DMS 273 treated with DMSO at 0.1 percent for 48 hours (cell line): Measurements from ENCODE around the gene PERCC1.
"Not testable (repeated sequence)": the region's sequence is repeated elsewhere in the genome, so short reads cannot be mapped to it uniquely, and the experiment has no call there.

Source experiments
- DNase-seq: peaks from one replicate; lab custom pipeline; 2025; lab: John Stamatoyannopoulos, UW

The PERCC1 gene

DNA sequence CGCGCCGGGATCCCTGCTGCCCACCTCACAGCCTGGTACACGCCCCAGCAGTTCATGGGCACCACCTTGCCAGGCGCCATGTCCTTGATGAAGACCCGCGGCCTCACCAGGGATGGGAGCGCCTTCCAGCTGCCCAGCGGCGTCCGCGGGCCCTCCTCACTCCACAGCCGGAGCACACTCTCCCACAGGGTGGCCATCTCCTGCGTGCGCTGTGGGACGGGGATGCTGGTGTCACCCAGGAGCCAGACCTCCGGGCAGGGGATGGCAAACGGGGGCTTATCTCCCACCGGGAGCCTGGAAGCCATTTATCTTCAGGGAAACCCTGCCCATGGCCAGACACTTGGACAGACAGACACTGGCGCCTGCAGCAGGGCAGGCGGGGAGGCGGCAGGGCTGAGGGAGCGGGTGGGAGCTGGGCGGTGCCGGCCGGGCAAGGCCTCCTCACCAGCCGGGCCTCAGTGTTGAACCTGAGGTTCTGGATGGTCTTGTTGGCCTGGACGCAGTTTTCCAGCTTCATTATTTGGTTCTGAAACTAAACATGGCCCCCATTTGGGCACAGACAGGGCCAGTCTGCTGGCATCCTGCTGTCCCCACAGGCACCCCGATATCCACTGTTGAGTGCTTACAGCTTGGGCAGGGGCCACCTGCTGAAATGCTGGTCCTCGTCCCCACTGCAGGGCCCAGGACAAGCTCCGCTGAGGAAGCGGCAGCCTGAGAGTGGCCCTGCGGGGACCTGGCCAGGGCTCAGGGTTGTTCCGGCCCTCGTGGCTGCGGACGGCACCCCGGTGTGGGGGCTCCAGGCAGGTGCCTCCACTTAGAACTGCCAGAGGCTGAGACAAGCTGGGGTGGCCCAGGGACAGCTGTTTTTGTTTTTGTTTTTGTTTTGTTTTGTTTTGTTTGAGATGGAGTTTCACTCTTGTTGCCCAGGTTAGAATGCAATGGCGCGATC lies 4.0 kb downstream of the PERCC1 start:
- no peak for DNase-seq

DNA sequence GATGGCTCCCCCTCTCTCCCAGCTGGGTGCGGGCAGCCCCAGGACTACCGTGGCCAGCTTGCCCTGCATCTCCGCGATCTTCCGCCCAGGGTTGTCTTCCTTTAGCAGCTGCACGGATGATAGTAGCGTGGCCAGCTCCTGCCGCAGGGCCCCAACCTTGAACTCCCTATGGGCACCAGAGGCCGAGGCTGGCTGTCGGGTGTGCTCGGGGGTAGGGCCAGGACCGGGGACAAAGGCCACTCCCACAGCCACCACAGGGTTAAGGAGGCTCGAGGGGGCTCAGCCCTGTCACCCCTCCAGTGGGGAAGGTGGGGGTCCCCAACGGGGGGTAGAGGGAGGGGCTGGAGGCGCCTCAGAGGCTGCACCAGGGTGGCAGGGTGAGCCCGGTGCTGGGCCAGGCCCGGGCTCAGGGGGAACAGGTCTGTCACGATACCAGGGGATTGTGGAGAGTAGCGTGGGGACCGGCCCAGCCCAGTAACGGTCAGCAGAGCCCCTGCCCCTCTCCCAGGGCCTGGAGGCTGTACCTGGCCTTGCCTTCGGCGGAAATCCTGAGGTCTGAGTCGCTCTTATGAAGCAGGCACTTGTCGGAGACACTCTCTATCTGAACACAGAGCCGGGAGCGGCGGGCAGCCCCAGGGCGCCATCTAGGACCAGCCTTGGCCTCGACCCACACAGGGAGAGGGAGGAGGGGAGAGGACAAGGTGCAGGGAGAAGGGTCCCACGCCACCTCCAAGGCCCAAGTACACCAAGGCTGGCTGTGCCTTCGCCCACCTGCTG lies 5.2 kb downstream of the PERCC1 start:
- no peak for DNase-seq

DNA sequence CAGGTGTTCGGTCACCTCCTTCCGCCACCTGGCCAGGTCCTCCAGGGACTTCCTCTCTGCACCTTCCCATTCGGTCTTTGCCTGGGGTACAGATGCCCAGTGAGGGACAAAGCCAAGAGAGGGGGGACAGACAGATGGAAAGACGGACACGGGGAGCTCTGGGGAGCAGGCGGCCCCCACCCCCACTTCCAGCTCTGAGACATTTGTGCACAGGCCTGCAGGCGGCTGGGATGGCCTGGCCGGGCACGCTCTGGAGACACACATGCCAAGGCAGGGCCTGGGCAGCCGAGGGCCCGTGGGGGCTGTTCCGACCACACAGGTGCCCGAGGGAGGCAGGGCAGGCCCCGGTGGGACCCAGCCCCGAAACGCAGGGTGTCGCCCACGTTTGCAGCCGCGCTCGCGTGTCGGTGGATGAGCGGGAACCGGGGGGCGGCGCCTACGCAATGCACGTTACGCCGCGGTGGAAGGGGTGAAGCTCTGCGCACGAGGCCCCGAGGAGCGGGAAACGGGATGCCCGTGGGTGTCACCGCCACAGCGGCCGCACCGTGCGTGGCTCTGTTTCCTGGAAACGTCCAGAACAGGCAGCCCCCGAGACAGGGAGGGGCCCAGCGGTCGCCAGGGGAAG lies 6.0 kb downstream of the PERCC1 start:
- DNase-seq = no peak

DNA sequence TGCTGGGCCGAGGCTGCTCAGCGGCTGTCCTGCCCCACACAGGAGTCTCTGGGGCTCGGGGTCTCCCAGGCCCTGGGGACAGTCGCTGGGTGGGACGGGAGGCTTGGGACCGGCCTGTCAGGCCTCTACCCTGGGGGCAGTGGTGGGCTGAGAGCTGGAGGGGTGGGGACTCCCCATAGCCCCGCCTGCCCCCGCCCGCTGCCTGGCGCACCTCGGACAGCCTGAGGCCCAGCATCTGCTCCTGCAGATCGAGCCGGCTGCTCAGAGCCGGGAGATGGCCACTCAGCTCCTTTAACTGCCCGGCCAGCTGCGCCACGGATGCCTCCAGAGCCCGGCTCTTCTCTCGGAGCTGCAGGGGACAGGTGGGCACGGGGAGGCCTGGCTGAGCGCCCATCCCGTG lies 6.7 kb downstream of the PERCC1 start:
- DNase-seq = no peak

DNA sequence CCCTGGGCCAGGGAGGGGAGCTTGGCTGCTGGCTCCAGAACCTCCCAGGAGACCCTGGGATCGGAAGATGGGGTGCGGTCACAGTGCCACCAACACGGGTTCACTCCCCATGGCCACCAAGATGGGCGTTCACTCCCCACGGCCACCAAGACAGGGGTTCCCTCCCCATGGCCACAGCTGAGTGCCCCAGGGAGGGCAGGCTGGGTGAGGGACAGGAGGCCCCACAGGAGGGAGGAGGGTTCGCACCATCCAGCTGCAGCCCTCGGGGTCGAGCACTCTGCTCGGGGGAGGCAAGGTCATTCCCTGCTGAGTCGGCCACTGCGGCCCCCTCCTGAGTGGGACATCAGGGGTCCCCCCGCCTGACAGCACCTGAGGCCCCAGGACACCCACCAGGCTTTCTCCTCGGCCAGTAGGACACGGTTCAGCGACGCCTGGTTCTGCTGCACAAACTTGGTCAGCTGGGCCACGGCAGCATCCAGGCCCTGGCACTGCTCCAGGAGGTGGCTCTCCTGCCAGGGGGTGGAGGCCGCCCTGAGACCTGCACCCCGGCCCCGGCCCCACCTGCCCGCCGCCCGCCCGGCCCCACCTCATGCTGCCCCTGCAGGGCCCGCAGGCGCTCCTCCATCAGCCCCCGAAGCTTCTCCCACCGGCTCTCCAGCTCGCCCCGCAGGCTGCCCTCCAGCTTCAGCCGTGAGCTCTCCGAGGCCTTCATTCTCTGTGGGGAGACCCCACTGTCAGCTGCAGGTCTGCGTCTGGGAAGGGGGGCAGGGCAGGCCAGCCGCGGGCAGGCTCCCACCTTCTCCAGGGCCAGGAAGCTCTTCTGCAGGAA lies 7.6 kb downstream of the PERCC1 start:
- DNase-seq = no peak

DNA sequence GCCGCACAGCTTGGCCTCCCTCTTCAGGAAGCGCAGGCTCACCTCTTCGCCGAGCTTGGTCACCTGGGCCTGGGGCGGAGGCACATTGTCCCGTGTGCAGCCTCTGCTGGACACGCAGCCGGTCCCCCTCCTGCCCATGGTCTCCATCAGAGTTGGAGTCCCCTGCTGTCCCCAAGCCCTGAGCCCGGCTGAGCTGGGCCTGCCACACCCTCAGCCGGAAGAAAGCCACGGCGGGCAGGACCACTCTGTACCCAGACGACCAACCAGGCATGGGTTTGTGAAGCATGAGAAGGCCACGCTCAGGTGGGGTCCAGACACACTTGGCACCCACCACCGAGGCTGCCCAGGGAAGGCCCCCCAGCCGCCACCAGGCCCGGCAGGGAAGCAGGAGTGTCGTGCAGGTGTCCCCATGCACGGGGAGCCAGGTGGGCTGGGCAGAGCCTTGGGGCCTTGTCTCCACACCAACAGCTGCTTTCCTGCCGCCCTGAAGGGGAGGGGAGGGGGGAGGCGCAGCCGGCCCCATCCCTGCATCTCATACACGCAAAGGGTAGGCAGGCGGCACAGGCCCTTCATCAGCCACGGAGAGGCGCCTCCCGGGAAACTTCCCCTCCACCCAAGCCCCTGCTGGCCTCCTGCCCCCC lies 8.3 kb downstream of the PERCC1 start:
- DNase-seq = no peak

DNA sequence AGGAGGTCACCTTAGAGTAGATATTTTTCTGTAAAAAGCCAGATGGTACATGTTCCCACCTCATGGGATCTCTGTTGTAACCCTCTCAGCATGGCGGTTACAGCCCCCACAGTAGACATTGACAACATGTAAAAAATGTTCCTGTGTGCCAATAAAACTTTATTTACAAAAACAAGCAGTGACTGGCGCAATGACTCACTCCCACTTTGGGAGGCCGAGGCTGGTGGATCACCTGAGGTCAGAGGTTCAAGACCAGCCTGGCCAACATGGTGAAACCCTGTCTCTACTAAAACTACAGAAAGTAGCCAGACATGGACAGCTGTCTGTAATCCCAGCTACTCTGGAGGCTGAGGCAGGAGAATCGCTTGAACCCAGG lies 8.8 kb downstream of the PERCC1 start:
- DNase-seq = not testable (repeated sequence)

DNA sequence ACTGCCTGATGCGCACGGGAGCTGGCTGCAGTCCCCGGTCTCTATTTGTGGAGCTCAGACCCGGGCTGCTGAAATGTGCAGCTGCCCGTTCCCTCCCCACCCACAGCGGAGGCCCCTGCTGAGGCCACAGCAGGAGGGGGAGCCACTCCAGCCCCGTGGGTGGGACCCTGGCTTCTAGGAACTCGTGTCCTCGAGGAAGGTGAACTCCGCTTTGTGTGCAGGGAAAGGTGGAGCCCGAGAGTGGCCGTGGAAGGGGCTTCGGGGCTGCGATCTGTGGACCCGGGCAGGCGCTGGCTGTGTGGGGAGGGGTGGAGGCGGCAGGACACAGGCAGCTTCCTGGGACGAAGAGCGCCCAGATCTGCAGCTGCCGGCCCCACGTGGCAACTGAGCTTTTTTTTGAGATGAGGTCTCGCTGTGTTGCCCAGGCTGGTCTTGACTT lies 10.5 kb downstream of the PERCC1 start:
- DNase-seq = no peak

DNA sequence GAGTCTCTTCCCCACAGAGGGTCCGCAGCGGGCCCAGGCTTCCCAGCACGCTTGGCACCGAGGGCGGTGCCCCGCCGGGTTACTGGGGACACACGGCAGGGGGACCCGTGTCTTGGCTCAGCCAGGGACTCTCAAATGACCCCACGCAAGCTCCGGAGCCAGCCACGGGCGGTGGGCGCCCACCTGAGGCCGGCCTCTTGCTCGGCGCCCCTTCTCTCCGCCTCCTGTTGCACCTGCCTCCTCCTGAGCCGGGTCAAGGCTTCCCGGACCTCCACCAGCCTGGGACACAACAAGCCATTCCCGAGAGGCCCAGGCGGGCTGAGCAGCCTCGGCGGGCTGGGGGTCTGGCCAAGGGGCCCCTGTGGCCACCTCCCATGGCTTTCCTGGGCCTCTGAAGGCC lies 11.8 kb downstream of the PERCC1 start:
- DNase-seq = no peak

DNA sequence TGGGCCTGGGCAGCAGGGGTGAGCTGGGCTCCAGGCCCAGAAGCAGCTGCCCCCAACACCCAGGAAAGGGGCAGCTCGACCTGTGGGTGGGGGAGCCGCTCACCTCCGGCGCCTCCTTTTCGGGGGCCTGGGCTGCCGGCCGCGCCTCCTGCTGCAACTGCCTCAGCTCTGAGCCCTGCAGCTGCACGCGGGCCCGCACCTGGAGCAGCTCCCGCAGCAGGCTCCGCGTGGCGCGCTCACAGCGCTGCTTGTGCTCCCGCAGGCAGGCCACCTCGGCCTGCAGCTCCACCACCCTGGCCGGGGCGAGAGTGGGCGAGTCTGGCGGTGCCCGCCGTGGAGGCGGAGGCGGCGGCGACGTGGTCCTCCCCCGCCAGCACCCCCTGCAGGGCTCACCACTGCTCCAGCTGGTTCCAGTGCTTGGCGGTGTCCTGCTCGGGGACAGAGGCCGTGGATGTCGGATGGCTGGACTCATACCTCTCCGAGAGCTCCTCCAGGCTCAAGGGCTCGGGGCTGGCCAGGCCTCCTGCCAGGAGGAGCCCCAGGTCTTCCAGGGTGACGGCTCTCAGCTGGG lies 12.6 kb downstream of the PERCC1 start:
- no peak for DNase-seq

DNA sequence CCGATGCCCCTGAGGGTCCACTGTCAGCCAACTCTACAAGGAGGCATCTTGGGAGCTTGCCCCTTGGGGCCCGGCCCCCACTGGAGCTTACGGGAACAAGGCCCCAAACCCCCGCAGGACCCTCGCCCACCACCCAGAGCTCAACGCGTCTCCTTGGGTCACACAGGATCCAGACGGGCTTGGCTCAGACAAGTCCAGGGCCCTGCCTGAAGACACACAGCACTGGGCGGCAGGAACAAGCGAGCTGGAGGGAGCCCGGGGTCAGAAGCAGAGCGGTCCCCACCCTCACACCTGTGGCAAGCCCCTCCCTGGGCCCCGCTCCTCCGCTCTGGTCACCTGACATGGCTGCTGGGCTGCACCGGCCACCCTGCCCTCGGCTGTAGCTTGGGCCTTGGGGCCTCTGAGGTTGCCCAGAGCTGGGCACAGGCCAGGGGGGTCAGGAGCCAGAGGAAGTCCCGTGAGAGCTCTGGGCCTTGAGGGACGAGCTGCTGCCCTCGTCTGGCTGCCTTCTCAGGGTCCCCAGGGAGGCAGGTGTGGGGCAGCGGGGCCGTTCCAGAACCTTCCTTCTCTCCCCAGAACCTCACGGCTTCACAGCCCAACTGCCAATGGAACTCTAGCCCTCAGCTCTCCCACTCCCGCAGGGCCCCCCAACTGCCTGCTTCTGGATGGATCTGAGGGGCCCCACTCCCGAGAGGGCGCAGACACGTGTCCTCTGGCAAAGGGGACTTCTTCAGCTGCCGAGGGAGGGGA lies 13.3 kb downstream of the PERCC1 start, which contains the start of gene CCDC154:
Gene CCDC154 (minus strand): TSS at position 577 of the 750 bp plus-strand sequence. CDS start 234 bp downstream, at position 343.
- DNase-seq = no peak

DNA sequence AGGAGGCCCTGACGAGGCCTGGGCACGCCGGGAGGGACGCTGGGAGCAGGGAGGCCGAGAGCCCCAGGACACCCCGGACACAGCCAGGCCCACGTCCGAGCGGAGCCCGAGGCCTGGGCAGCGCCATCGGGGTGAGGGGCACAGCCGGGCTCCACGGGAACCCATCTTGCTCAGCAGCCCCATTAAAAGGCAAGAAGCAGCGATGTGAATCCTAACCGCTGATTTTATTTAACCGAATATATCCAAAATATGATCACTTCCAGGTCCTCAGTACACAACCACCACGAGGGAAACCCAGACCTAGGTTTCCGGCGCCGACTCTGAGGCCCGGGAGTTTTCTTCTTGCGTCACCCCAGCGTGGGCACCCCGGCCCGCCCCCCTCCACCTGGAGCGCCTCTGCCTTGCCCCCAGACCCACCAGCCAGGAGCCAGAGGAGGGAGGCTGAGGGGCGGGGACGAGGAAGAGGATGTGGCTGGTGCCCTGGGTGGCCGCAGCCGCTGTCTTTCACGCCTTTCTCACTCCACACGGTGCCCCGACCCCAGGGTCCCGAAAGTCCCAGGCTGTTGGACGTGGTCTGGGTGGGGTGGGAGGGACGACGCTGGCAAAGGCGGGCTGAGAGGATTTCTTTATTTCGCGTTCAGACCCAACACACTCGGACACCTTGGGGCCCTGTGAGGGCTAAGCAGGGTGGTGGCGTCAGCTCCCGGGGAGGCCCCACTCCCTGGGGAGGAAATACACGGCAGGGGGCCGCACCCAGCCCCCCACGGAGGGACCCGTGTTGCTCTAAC lies 14.0 kb downstream of the PERCC1 start:
- no peak for DNase-seq

DNA sequence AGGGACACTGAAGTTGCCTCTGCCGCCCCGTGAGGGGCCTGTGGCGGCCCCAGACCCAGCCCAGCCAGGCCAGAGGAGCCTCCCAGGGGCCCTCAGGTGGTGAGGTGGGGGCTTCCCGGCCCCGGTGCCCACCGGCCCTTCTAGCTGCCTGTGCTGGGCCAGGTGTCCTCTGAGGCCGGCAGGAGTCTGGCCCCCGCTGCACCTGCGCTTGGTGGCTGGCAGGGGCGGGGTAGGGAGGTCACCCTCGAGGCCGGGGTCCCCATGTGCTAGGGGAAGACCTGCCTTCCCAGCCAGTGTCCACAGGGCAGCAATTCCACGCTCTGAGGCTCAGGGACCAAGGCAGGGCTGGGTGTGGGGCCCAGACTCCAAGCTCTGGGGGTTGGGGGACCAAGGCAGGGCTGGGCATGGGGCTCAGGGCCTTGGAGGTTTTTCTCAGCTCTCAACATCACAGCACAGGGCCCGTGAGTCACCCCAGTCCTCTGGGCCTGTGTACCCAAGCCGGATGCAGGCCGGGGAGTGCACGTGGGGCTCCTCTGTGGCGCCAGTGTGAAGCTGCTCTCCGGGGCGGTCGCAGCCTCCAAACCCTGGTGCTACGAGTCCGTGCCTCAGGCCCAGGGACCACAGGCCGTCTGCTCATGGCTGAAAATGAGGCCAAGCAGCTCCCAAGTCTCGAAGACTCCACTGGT lies 14.8 kb downstream of the PERCC1 start:
- DNase-seq = no peak

DNA sequence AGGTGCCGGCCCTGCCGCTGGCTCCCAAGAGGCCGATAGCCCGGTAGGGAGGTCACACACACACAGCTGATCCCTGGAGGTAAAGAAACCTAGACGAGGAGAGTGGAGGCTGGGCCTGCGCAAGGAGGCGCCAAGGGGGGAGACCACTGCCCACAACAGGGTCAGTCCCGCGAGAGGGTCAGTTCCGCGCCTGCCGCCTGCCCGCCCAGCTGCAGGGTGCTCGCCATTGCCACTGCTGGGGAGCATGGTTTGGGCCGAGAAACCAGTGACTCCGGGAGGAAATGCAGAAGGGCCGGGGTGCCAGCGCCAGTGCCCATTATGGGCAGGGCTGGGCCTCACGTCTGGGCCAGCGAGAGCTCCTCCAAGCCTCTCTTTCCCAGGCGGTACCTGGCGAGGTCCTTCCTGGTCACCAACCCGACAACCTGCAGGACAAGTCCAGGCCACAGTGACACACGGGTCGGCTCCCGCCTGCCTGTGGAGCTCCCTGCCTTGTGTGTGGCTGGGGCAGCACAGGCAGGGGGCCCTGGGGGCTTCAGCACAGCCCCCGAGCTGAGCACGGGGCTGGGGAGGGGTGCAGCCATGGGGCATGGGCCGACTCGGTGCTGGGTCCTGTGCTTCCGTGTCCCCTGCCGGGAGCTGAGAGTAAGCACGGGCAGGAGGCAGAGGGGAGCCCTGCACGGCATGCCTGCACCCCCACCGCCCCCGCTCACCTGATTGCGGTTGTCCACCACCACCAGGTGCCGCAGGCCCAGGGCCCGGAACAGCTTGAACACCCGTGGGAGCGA lies 15.6 kb downstream of the PERCC1 start:
- DNase-seq = no peak

DNA sequence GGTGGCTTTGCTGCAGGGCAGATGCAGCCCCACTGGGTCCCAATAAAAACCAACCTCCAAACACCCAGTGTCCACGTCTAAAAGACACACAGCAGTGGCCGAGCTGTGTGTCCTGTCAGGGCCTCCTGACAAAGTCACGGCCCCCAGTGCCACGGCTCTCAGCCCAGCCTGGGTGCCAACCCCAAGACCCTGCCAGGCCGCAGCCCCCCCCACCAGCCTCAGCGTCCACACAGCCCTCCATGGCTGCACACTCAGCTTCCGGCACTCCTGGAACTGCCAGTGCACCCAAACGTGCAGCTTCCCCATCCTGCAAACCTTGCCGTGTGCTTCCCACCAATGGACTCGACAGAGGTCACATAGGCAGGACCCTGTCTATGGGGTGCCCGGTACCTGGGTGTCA lies 17.1 kb downstream of the PERCC1 start:
- DNase-seq = no peak

DNA sequence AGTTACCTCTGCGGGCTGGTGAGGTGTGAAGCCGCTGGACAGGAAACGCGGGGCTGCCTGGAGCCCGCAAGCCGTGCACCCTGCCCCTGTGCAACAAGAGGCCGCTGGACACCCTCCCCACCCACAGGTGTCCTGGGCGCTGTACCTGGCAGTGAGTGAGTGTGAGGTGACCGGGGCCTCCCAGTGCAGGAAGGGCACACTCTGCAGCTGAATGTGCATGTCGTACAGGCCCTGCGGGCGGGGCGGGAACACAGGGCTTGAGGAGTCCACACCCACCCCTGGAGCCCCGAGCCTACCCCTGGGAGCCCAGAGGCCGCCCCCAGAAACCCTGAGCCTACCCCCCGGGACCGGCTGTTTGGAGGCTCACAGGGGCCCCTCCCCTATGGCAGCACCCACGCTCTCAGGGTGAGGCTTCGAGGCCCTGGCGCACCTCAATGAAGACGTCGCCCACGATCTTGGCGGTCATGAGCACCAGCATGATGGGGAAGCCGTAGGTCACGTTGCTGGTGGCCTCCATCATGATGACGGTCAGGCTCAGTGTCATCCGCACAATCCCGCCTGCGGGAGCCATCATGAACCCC lies 17.7 kb downstream of the PERCC1 start:
- no peak for DNase-seq

DNA sequence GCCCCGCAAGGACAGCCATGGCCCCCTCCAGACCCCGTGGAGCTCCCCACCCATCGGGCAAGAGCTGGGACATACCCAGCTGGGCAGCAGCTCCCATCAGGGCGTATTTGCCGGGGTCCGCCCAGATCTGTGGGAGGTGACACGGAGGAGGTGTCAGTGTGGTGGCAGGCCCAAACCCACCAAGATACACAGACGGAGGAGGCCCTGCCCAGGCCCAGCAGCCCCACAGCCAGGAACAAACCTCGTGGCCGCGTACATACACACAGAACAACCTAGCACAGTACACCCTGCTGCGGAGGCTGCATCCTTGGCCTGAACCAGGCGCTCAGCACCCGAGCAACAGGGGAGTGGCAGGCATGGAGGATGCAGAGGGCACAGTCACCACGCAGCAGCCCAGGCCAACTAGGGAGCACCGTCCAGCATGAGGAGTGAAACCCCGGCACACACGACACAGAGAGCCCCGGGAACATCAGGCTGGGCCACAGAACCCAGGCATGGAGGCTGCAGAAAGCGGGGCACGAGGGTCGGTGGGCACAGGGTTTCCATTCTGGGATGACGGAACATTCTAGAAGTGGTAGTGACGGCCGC lies 18.4 kb downstream of the PERCC1 start:
- DNase-seq = no peak
